ENCODE results near the gene JPT1. TPM values are rescaled to one million over a fixed set of nuclear protein-coding genes. Genes with fewer than 3 reads are reported as not detected.
"Not testable (repeated sequence)": the region's sequence is repeated elsewhere in the genome, so short reads cannot be mapped to it uniquely, and the experiment has no call there.

The JPT1 gene
- total RNA-seq, 2 experiments from 2014 or later = 242 to 258 TPM

- not testable (repeated sequence) for H3K9me3 Mint-ChIP-seq; DNase-seq; H3K36me3 Mint-ChIP-seq (ENCODE audit: low read depth); H3K4me3 Mint-ChIP-seq; H3K27me3 Mint-ChIP-seq (ENCODE audit: low read depth)
- H3K4me1 Mint-ChIP-seq (ENCODE audit: low read depth) = peaks cover 16% of the 10 kb centered on the region
- CTCF ChIA-PET = interaction anchor here (1.1 to 14.5 kb wide), 4 partner anchors 9 to 38 kb away, joined by 4 to 195 read pairs (median 8); no protein-coding TSS in a partner anchor
- peak overlapping the region; percentile 50 for H3K27ac Mint-ChIP-seq
- intact Hi-C loops (cut with micrococcal nuclease) = loop anchor here (5.0 kb wide), 1 partner anchor 69 kb away; no protein-coding TSS in a partner anchor
Observed at GRCh38 chr17:75133607-75134347, 20.5 kb downstream of the JPT1 start.

- peaks cover 16% of the 10 kb centered on the region for H3K4me1 Mint-ChIP-seq (ENCODE audit: low read depth)
- peaks cover 6% of the 10 kb centered on the region for H3K36me3 Mint-ChIP-seq (ENCODE audit: low read depth)
- H3K9me3 Mint-ChIP-seq = no peaks in the 10 kb centered on the region
- intact Hi-C loops (cut with micrococcal nuclease) = loop anchor here (5.0 kb wide), 1 partner anchor 69 kb away; no protein-coding TSS in a partner anchor
- H3K27ac Mint-ChIP-seq = peak overlapping the region; percentile 61
- CTCF ChIA-PET = interaction anchor here (1.0 to 14.5 kb wide), 4 partner anchors 8 to 175 kb away, joined by 3 to 195 read pairs (median 8); no protein-coding TSS in a partner anchor
- no peaks in the 10 kb centered on the region for H3K27me3 Mint-ChIP-seq (ENCODE audit: low read depth)
- no peak overlapping the region for H3K4me3 Mint-ChIP-seq
- no peak for DNase-seq
Observed at GRCh38 chr17:75133001-75133400, 21.3 kb downstream of the JPT1 start.

- DNase-seq; H3K27me3 Mint-ChIP-seq (ENCODE audit: low read depth); H3K9me3 Mint-ChIP-seq; H3K36me3 Mint-ChIP-seq (ENCODE audit: low read depth): not testable (repeated sequence)
- Mint-ChIP-seq H3K27ac (peak overlapping the region; percentile 86), H3K4me1 (ENCODE audit: low read depth) (peaks cover 16% of the 10 kb centered on the region), H3K4me3 (peak overlapping the region; percentile 85)
- CTCF ChIA-PET = interaction anchor here (0.6 to 14.5 kb wide), 9 partner anchors 13 to 175 kb away, joined by 3 to 195 read pairs (median 4); no protein-coding TSS in a partner anchor
- intact Hi-C loops (cut with micrococcal nuclease) = loop anchor here (5.0 kb wide), 1 partner anchor 70 kb away; no protein-coding TSS in a partner anchor
Observed at GRCh38 chr17:75132018-75133000, 22.0 kb downstream of the JPT1 start.

GRCh38 chr17:75131278-75132017 lies 22.9 kb downstream of the JPT1 start, which contains the start of gene NT5C:
NT5C (minus strand) TSS chr17:75131742; CDS start chr17:75131707, 35 bp downstream.
- H3K9me3 Mint-ChIP-seq = no peaks in the 10 kb centered on the region
- peaks cover 6% of the 10 kb centered on the region for H3K36me3 Mint-ChIP-seq (ENCODE audit: low read depth)
- CTCF ChIA-PET = interaction anchor here (0.6 to 14.5 kb wide), 17 partner anchors 14 to 727 kb away, joined by 3 to 195 read pairs (median 3); partner anchors contain the start of gene MRPL58
- peak; percentile 71 for DNase-seq
- intact Hi-C loops (cut with micrococcal nuclease) = loop anchor here (1.0 to 5.0 kb wide), 4 partner anchors 23 to 71 kb away; partner anchors contain the start of genes JPT1 and SUMO2
- H3K27ac Mint-ChIP-seq = peak within 1 kb of the TSS; percentile 86
- H3K4me1 Mint-ChIP-seq (ENCODE audit: low read depth) = peaks cover 16% of the 10 kb centered on the region
- H3K4me3 Mint-ChIP-seq = peak within 1 kb of the TSS; percentile 85
- no peaks in the 10 kb centered on the region for H3K27me3 Mint-ChIP-seq (ENCODE audit: low read depth)

GRCh38 chr17:75130632-75131277 lies 23.6 kb downstream of the JPT1 start:
- CTCF ChIA-PET = interaction anchor here (0.6 to 14.5 kb wide), 21 partner anchors 14 to 726 kb away, joined by 3 to 195 read pairs (median 3); partner anchors contain the start of gene MRPL58
- DNase-seq = peak; percentile 66
- peak overlapping the region; percentile 85 for H3K4me3 Mint-ChIP-seq
- H3K27ac Mint-ChIP-seq = peak overlapping the region; percentile 85
- intact Hi-C loops (cut with micrococcal nuclease) = loop anchor here (1.0 to 5.0 kb wide), 6 partner anchors 16 to 169 kb away; partner anchors contain the start of genes JPT1 and SUMO2
- peaks cover 23% of the 10 kb centered on the region for H3K4me1 Mint-ChIP-seq (ENCODE audit: low read depth)
- H3K9me3 Mint-ChIP-seq = no peaks in the 10 kb centered on the region
- H3K36me3 Mint-ChIP-seq (ENCODE audit: low read depth) = peaks cover 5% of the 10 kb centered on the region
- H3K27me3 Mint-ChIP-seq (ENCODE audit: low read depth) = no peaks in the 10 kb centered on the region

GRCh38 chr17:75130059-75130631 lies 24.2 kb downstream of the JPT1 start:
- H3K36me3 Mint-ChIP-seq (ENCODE audit: low read depth) = peaks cover 5% of the 10 kb centered on the region

GRCh38 chr17:75129576-75129975 lies 24.7 kb downstream of the JPT1 start:
- CTCF ChIA-PET = interaction anchor here (0.8 to 14.5 kb wide), 6 partner anchors 13 to 71 kb away, joined by 3 to 195 read pairs (median 6); no protein-coding TSS in a partner anchor
- Mint-ChIP-seq H3K27me3 (ENCODE audit: low read depth) (no peaks in the 10 kb centered on the region), H3K27ac (no peak overlapping the region), H3K36me3 (ENCODE audit: low read depth) (peaks cover 6% of the 10 kb centered on the region), H3K9me3 (no peaks in the 10 kb centered on the region), H3K4me1 (ENCODE audit: low read depth) (peaks cover 31% of the 10 kb centered on the region), H3K4me3 (peak overlapping the region; percentile 36)
- intact Hi-C loops (cut with micrococcal nuclease) = no loop called here
- no peak for DNase-seq

More at GRCh38 chr17:75130059-75130631, 24.2 kb downstream of the JPT1 start:
- intact Hi-C loops (cut with micrococcal nuclease) = loop anchor here (1.0 to 5.0 kb wide), 5 partner anchors 16 to 169 kb away; partner anchors contain the start of gene SUMO2
- no peaks in the 10 kb centered on the region for H3K27me3 Mint-ChIP-seq (ENCODE audit: low read depth)
- H3K4me1 Mint-ChIP-seq (ENCODE audit: low read depth) = peaks cover 26% of the 10 kb centered on the region
- CTCF ChIA-PET = interaction anchor here (0.7 to 14.5 kb wide), 12 partner anchors 14 to 118 kb away, joined by 3 to 195 read pairs (median 4); partner anchors contain the start of gene MRPL58
- DNase-seq = no peak
- H3K4me3 Mint-ChIP-seq = peak overlapping the region; percentile 85
- no peaks in the 10 kb centered on the region for H3K9me3 Mint-ChIP-seq
- peak overlapping the region; percentile 85 for H3K27ac Mint-ChIP-seq

GRCh38 chr17:75128694-75129505 lies 25.4 kb downstream of the JPT1 start:
- CTCF ChIA-PET = interaction anchor here (14.5 kb wide), 1 partner anchor 13 kb away, joined by 195 read pairs; no protein-coding TSS in a partner anchor
- intact Hi-C loops (cut with micrococcal nuclease) = no loop called here

GRCh38 chr17:75127936-75128335 lies 26.4 kb downstream of the JPT1 start:
- H3K27me3 Mint-ChIP-seq (ENCODE audit: low read depth); H3K9me3 Mint-ChIP-seq; DNase-seq; H3K4me3 Mint-ChIP-seq; H3K27ac Mint-ChIP-seq; H3K36me3 Mint-ChIP-seq (ENCODE audit: low read depth); intact Hi-C loops (cut with micrococcal nuclease): not testable (repeated sequence)
- H3K4me1 Mint-ChIP-seq (ENCODE audit: low read depth) = peaks cover 40% of the 10 kb centered on the region
- CTCF ChIA-PET = interaction anchor here (14.5 kb wide), 1 partner anchor 12 kb away, joined by 195 read pairs; no protein-coding TSS in a partner anchor

More at GRCh38 chr17:75128694-75129505, 25.4 kb downstream of the JPT1 start:
- H3K36me3 Mint-ChIP-seq (ENCODE audit: low read depth) = peaks cover 6% of the 10 kb centered on the region
- H3K4me1 Mint-ChIP-seq (ENCODE audit: low read depth) = peaks cover 38% of the 10 kb centered on the region
- no peaks in the 10 kb centered on the region for H3K27me3 Mint-ChIP-seq (ENCODE audit: low read depth)
- no peak for DNase-seq
- no peaks in the 10 kb centered on the region for H3K9me3 Mint-ChIP-seq
- no peak overlapping the region for H3K27ac Mint-ChIP-seq
- no peak overlapping the region for H3K4me3 Mint-ChIP-seq

GRCh38 chr17:75126954-75127353 lies 27.4 kb downstream of the JPT1 start:
- Mint-ChIP-seq H3K27ac (no peak overlapping the region), H3K4me3 (no peak overlapping the region), H3K9me3 (no peaks in the 10 kb centered on the region), H3K36me3 (ENCODE audit: low read depth) (peaks cover 6% of the 10 kb centered on the region), H3K27me3 (ENCODE audit: low read depth) (no peaks in the 10 kb centered on the region), H3K4me1 (ENCODE audit: low read depth) (peaks cover 34% of the 10 kb centered on the region)
- CTCF ChIA-PET = interaction anchor here (0.7 to 14.5 kb wide), 2 partner anchors 11 to 30 kb away, joined by 4 to 195 read pairs; no protein-coding TSS in a partner anchor
- DNase-seq = no peak
- intact Hi-C loops (cut with micrococcal nuclease) = no loop called here
